Ascending aorta (tissue), 2 donors: Measurements from ENCODE around the gene KRTAP2-3. TPM values are rescaled to one million over a fixed set of nuclear protein-coding genes. Genes with fewer than 3 reads are reported as not detected.
"Not testable (repeated sequence)": the region's sequence is repeated elsewhere in the genome, so short reads cannot be mapped to it uniquely, and the experiment has no call there.

ENCODE experiments used
- DNase-seq, 2 donors: peaks; one replicate each; pipeline ENCODE4 v3.0.0-alpha.2; 2019; ENCODE audit warnings: low spot score in 2 of 2
- H3K27ac ChIP-seq, 2 donors: fragments of 200-600 bp; sonication (generic); one replicate each; pipeline ENCODE4 v1.5.1; 2016 to 2017; ENCODE audit warnings: mild to moderate bottlenecking in 1 of 2
- H3K27me3 ChIP-seq: fragments of 200-600 bp; sonication (generic); one replicate; pipeline ENCODE4 v1.5.1; 2017
- H3K36me3 ChIP-seq, 2 donors: fragments of 200-600 bp; sonication (generic); one replicate each; pipeline ENCODE4 v1.5.1; 2016
- H3K4me1 ChIP-seq, 2 donors: fragments of 200-600 bp; sonication (generic); one replicate each; pipeline ENCODE4 v1.5.1; 2016 to 2017; ENCODE audit warnings: mild to moderate bottlenecking in 1 of 2
- H3K4me3 ChIP-seq, 2 donors: fragments of 200-600 bp; sonication (generic); one replicate each; pipeline ENCODE4 v1.5.1; 2016 to 2017; ENCODE audit warnings: mild to moderate bottlenecking in 1 of 2
- H3K9me3 ChIP-seq, 2 donors: fragments of 200-600 bp; sonication (generic); one replicate each; pipeline ENCODE4 v1.5.1; 2016
- intact Hi-C: fragments of 100-400 bp; cut with DNase I; formaldehyde crosslinking; loops from one replicate; pipeline ENCODE4 v1.15.1; 2023
- total RNA-seq: library from RNA; depleted of rRNA; stranded (reverse); fragments of >200 nt; gene quantifications from one replicate; pipeline ENCODE4 v1.1.0, GENCODE V29; 2016
- TF ChIP-seq, protein P1 (sequence below), 3 experiments: fragments of 200-600 bp in 2 of 3; fragments of 450-650 bp in 1 of 3; sonication (generic) in 2 of 3; IDR thresholded peaks; one replicate each; pipeline ENCODE4 v1.5.1; 2016 to 2019; ENCODE audit warnings: antibody characterized with exemption in 3 of 3, mild to moderate bottlenecking in 1 of 3, moderate library complexity in 1 of 3

KRTAP2-3 gene
- total RNA-seq, 1 donor from 2014 or later: not detected

DNA sequence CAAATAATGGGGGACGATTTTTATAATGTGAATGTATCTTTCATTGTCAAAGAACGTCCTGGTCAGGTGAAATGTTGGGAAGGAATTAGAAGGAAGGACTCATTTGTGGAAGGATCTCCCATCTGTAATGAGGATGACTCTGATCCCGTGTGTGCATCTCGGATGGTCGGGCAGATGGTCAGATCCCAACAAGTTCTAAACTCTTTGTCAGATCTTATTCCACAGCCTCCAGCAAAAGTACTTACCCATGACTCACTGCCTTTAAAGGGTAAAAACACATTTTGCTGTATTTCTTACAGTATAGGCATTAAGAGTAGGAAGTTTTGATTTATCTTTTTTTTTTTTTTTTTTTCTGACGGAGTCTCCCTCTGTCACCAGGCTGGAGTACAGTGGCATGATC lies 38.6 kb upstream of the KRTAP2-3 start:
- intact Hi-C loops: no loop called here
- TF ChIP-seq, protein P1, sequence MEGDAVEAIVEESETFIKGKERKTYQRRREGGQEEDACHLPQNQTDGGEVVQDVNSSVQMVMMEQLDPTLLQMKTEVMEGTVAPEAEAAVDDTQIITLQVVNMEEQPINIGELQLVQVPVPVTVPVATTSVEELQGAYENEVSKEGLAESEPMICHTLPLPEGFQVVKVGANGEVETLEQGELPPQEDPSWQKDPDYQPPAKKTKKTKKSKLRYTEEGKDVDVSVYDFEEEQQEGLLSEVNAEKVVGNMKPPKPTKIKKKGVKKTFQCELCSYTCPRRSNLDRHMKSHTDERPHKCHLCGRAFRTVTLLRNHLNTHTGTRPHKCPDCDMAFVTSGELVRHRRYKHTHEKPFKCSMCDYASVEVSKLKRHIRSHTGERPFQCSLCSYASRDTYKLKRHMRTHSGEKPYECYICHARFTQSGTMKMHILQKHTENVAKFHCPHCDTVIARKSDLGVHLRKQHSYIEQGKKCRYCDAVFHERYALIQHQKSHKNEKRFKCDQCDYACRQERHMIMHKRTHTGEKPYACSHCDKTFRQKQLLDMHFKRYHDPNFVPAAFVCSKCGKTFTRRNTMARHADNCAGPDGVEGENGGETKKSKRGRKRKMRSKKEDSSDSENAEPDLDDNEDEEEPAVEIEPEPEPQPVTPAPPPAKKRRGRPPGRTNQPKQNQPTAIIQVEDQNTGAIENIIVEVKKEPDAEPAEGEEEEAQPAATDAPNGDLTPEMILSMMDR (IDR thresholded peaks at IDR 0.05): no peak
- no peak overlapping the region for H3K27ac ChIP-seq
- H3K4me1 ChIP-seq: no peaks in the 10 kb centered on the region
- no peak for DNase-seq
- no peaks in the 10 kb centered on the region for H3K36me3 ChIP-seq
- no peaks in the 10 kb centered on the region for H3K9me3 ChIP-seq
- H3K4me3 ChIP-seq: no peak overlapping the region
- no peaks in the 10 kb centered on the region for H3K27me3 ChIP-seq

DNA sequence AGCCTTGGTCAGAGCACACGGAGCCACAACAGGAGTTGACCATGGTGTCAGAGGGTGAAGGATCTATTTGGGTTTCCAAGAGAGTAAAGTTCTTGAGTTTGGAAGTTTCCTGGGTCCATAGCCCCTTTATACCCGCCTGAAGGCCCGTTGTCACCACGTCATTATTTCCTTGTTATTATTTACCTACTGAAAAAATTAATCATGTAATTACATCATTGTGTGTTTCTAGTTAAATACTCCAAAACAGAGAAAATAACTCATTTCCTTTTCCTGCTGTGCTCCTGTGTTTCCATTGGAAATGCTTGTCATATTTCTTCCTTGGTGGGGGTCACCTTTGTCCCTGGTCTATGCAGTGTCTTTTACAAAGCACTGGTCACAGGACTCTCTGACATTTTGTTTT lies 38.1 kb upstream of the KRTAP2-3 start, which contains the start of gene KRTAP4-8:
TSS of gene KRTAP4-8 (minus strand) at position 101 of the 400 bp plus-strand sequence. CDS start at position 43, 58 bp downstream.
- Histone ChIP-seq H3K4me1 (no peaks in the 10 kb centered on the region), H3K9me3 (no peaks in the 10 kb centered on the region), H3K36me3 (no peaks in the 10 kb centered on the region), H3K4me3 (no peak within 1 kb of the TSS), H3K27ac (no peak within 1 kb of the TSS), H3K27me3 (no peaks in the 10 kb centered on the region)
- TF ChIP-seq, protein P1 (IDR thresholded peaks at IDR 0.05): no peak
- intact Hi-C loops: no loop called here
- DNase-seq: no peak

DNA sequence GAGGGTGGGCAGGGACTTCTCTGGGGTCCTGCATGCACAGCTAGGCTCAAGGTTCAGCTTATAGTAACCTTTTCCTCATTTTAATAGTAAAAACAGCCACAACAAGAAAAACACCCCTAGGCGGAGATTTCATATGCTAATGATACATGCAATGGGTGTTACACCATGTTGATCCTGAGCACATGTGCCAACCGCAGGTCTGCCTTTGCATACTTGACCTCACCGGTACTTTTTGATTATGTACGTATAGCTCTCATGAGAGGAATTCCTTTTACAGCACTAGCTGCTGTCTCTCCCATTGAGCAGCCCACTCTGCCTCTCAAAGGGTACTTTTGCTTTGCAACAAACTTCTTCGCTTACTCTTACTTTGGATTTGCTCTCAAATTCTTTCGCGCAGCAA lies 36.1 kb upstream of the KRTAP2-3 start:
- Histone ChIP-seq H3K9me3 (no peaks in the 10 kb centered on the region), H3K36me3 (no peaks in the 10 kb centered on the region), H3K27me3 (no peaks in the 10 kb centered on the region), H3K4me3 (no peak overlapping the region), H3K27ac (no peak overlapping the region), H3K4me1 (no peaks in the 10 kb centered on the region)
- no peak for DNase-seq
- TF ChIP-seq, protein P1 (IDR thresholded peaks at IDR 0.05): no peak
- intact Hi-C loops: no loop called here

DNA sequence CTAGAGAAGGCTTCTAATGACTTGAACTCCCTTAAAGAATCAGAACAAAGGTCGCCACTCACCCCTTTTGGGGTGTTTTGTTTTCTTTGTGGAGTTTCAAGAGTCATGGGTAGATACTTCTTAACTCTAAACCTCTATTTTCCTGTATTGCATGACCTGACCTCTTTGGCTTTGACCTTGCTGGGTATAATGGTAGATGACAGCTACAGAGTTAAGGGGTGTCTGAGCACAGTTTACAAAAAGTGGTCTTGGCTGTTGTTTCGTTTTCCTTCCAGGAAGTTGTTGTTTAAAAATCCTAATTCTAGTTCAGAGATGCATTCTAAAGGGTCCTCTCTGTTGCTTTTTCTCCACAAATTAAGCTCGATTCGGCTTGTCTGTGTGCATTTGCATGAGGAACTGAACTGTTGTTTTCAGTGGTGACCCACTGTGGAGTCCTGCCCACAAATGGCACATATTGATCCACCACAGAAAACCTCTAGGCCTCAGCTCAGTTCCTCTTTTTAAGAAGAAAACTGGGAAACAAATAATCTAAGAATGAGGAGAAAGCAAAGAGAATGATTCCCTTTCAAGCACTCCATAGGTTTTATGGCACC lies 28.9 kb upstream of the KRTAP2-3 start:
- H3K27ac ChIP-seq, intact Hi-C loops, H3K27me3 ChIP-seq, DNase-seq, H3K36me3 ChIP-seq, H3K9me3 ChIP-seq, H3K4me1 ChIP-seq, H3K4me3 ChIP-seq: not testable (repeated sequence)

DNA sequence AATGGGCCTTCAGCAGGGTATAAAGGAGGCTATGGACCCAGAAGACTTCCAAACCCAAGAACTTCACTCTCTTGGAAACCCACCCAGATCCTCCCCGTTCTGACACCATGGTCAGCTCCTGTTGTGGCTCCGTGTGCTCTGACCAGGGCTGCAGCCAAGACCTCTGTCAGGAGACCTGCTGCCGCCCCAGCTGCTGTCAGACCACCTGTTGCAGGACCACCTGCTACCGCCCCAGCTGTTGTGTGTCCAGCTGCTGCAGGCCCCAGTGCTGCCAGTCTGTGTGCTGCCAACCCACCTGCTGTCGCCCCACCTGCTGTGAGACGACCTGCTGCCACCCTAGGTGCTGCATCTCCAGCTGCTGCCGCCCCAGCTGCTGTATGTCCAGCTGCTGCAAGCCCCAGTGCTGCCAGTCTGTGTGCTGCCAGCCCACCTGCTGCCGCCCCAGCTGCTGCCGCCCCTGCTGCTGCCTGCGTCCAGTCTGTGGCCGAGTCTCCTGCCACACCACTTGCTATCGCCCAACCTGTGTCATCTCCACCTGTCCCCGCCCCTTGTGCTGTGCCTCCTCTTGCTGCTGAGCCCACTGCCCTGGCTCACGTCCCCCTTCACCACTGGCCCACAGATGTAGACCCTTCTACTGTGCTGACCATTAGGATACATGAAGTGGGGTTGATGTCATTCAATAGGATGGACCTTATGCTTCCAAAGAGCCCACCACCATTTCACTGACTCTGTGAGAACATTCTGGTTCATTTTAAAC lies 24.4 kb upstream of the KRTAP2-3 start, which contains the start of gene KRTAP4-7:
TSS of gene KRTAP4-7 (plus strand) at position 51 of the 757 bp plus-strand sequence. CDS start at position 108, 57 bp downstream.
- H3K9me3 ChIP-seq, H3K4me1 ChIP-seq, H3K27ac ChIP-seq, DNase-seq, intact Hi-C loops, H3K36me3 ChIP-seq, H3K4me3 ChIP-seq, H3K27me3 ChIP-seq: not testable (repeated sequence)

DNA sequence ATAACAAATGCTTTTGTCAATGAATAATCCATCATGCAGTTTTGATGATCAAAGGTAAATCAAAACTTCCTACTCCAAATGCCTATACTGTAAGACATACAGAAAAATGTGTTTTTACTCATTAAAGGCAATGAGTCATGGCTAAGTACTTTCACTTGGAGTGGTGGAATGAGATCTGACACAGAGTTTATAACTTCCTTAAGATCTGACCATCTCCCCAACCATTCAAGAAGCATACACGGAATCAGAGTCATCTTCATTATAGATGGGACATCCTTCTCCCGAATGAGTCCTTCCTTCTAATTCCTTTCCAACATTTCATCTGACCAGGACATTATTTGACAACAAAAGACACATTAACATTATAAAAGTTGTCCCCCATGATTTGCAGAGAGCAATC lies 23.5 kb upstream of the KRTAP2-3 start:
- H3K9me3 ChIP-seq, DNase-seq, H3K27me3 ChIP-seq, H3K4me1 ChIP-seq, intact Hi-C loops, H3K36me3 ChIP-seq, H3K4me3 ChIP-seq, H3K27ac ChIP-seq: not testable (repeated sequence)

DNA sequence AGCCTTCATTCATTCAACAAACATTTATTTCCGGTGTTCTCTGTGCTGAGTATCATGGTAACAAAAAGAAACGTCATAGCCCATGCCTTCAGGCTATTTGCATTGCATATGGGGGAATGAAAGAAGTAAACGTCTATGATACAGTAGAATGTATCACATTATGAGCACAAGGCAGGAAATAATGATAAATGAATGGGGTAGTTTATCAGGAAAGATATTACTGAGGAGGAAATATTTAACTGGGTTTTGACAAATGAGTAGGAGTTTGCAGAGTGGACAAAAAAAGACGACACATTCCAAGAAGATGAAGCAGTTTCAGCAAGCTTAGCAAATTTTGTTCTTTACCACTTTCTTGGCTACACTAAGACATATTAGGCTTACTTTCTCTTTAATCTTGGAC lies 22.7 kb upstream of the KRTAP2-3 start:
- H3K27ac ChIP-seq: no peak overlapping the region
- intact Hi-C loops: no loop called here
- no peak overlapping the region for H3K4me3 ChIP-seq
- no peaks in the 10 kb centered on the region for H3K9me3 ChIP-seq
- TF ChIP-seq, protein P1 (IDR thresholded peaks at IDR 0.05): no peak
- no peak for DNase-seq
- no peaks in the 10 kb centered on the region for H3K27me3 ChIP-seq
- H3K4me1 ChIP-seq: no peaks in the 10 kb centered on the region
- H3K36me3 ChIP-seq: no peaks in the 10 kb centered on the region
